GM12878 (cell line): ENCODE measurements around the gene AHNAK. TPM values are rescaled to one million over a fixed set of nuclear protein-coding genes. Genes with fewer than 3 reads are reported as not detected.
A peak's percentile ranks its signal among the peaks of the same experiment; 100 is the strongest.

Experiments used
- ATAC-seq: fragments of 200-7000 bp; cut with Tn5 transposase; 3 replicates; pipeline ENCODE4 v1.9.1; 2020; ENCODE audit warnings: mild to moderate bottlenecking, moderate library complexity
- BruUV-seq: library from RNA; stranded (reverse); fragments of 400-500 nt; replicated peaks from 2 replicates; lab custom pipeline; 2021; lab: Mats Ljungman, UMichigan
- CTCF ChIA-PET: fragments of 300-600 bp; sonication (Branson Sonifier 250); formaldehyde crosslinking; extraction: SDS; loops from one replicate; lab custom pipeline; 2021; ENCODE audit warnings: inconsistent platforms; lab: Yijun Ruan, JAX
- POLR2A ChIA-PET: fragments of 350-600 bp; formaldehyde crosslinking; extraction: SDS; loops from one replicate; lab custom pipeline; 2021; ENCODE audit warnings: inconsistent platforms; lab: Charles Lee
- RAD21 ChIA-PET: fragments of 300-600 bp; sonication (Branson Sonifier 250); formaldehyde crosslinking; loops from one replicate; lab custom pipeline; 2023; ENCODE audit warnings: antibody characterized with exemption; ENCODE audit not compliant: unreplicated experiment; lab: Charles Lee
- SMC1A ChIA-PET: fragments of 300-600 bp; sonication (Branson Sonifier 250); formaldehyde crosslinking; loops from one replicate; lab custom pipeline; 2023; ENCODE audit not compliant: unreplicated experiment, uncharacterized antibody; lab: Charles Lee
- DNase-seq: peaks from one replicate; pipeline ENCODE4 v3.0.0-alpha.2; 2011; ENCODE audit warnings: low read depth, low spot score
- FAIRE-seq: peaks from 3 replicates; lab custom pipeline; 2011; peaks lifted over from hg19 to GRCh38; lab: Jason Lieb, UNC
- H2AFZ ChIP-seq: 2 replicates; pipeline ENCODE4 v1.6.0; 2011; ENCODE audit warnings: low read depth, low read length, control low read depth; ENCODE audit not compliant: control insufficient read depth
- H3K27ac ChIP-seq: 2 replicates; pipeline ENCODE4 v1.5.1; 2011; ENCODE audit warnings: control low read depth; ENCODE audit not compliant: control insufficient read depth, insufficient read depth
- H3K27me3 ChIP-seq, 2 experiments: replicated peaks in 1 of 2; 2 replicates each; pipeline versions ENCODE4 v1.6.0 to v1.6.1; 2011; ENCODE audit warnings: low read length in 1 of 2; ENCODE audit not compliant: control insufficient read depth in 2 of 2, insufficient read depth in 2 of 2
- H3K36me3 ChIP-seq, 2 experiments: 2 replicates each; pipeline ENCODE4 v1.5.1; 2011; ENCODE audit warnings: low read length in 1 of 2; ENCODE audit not compliant: control insufficient read depth in 2 of 2, insufficient read depth in 2 of 2
- H3K4me1 ChIP-seq: 2 replicates; pipeline ENCODE4 v1.6.1; 2011; ENCODE audit warnings: mild to moderate bottlenecking, low read length, moderate library complexity, mixed read lengths; ENCODE audit not compliant: control insufficient read depth, insufficient read depth
- H3K4me2 ChIP-seq: 2 replicates; pipeline ENCODE4 v1.6.0; 2011; ENCODE audit warnings: control low read depth; ENCODE audit not compliant: control insufficient read depth, insufficient read depth
- H3K4me3 ChIP-seq: fragments of 200-600 bp; sonication (generic); 2 replicates; pipeline ENCODE4 v1.5.1; 2016
- H3K79me2 ChIP-seq: 2 replicates; pipeline ENCODE4 v1.6.0; 2011; ENCODE audit warnings: low read length; ENCODE audit not compliant: control insufficient read depth, insufficient read depth
- H3K9ac ChIP-seq: 2 replicates; pipeline ENCODE4 v1.8.0; 2011; ENCODE audit warnings: low read length, control low read depth, mixed read lengths; ENCODE audit not compliant: control insufficient read depth, insufficient read depth
- H3K9me3 ChIP-seq: replicated peaks from 3 replicates; pipeline ENCODE4 v1.5.1; 2011; ENCODE audit warnings: mild to moderate bottlenecking, low read length; ENCODE audit not compliant: control insufficient read depth, insufficient read depth
- H4K20me1 ChIP-seq: 2 replicates; pipeline ENCODE4 v1.6.0; 2011; ENCODE audit not compliant: control insufficient read depth, insufficient read depth
- ATF7 ChIP-seq: fragments of 450-650 bp; IDR thresholded peaks from 2 replicates; pipeline ENCODE4 v1.6.1; 2016; ENCODE audit warnings: low read depth, mild to moderate bottlenecking
- CBX3 ChIP-seq: fragments of 200-600 bp; sonication (generic); IDR thresholded peaks from 2 replicates; pipeline ENCODE4 v1.6.1; 2016; ENCODE audit warnings: low read depth, borderline replicate concordance
- CEBPB ChIP-seq, 2 experiments: fragments of 150-350 bp in 1 of 2; IDR thresholded peaks; 2 replicates each; pipeline ENCODE4 v1.6.1; 2012 to 2014; ENCODE audit warnings: low read depth in 2 of 2, low read length in 2 of 2, borderline replicate concordance in 1 of 2, inconsistent platforms in 1 of 2
- CUX1 ChIP-seq: IDR thresholded peaks from 2 replicates; pipeline ENCODE4 v1.6.1; 2012; ENCODE audit warnings: improper control_type of control experiment, low read depth, low read length; ENCODE audit not compliant: insufficient replicate concordance
- DPF2 ChIP-seq: fragments of 450-650 bp; IDR thresholded peaks from 2 replicates; pipeline ENCODE4 v1.6.1; 2017; ENCODE audit warnings: mild to moderate bottlenecking
- EZH2 ChIP-seq: IDR thresholded peaks from 2 replicates; pipeline ENCODE4 v1.6.1; 2012; ENCODE audit warnings: low read depth, mild to moderate bottlenecking, control low read depth, inconsistent platforms, low read length, borderline replicate concordance; ENCODE audit not compliant: control insufficient read depth
- LARP7 ChIP-seq: fragments of 450-650 bp; IDR thresholded peaks from 2 replicates; pipeline ENCODE4 v1.6.1; 2017; ENCODE audit warnings: mild to moderate bottlenecking
- PAX5 ChIP-seq: IDR thresholded peaks from 2 replicates; pipeline ENCODE4 v1.6.1; 2011; ENCODE audit warnings: low read depth, low read length, borderline replicate concordance
- RAD21 ChIP-seq: IDR thresholded peaks from 2 replicates; pipeline ENCODE4 v1.6.1; 2011; ENCODE audit warnings: mild to moderate bottlenecking, low read depth, low read length, moderate library complexity; ENCODE audit not compliant: insufficient read depth
- RUNX3 ChIP-seq: IDR thresholded peaks from 2 replicates; pipeline ENCODE4 v1.6.1; 2012; ENCODE audit warnings: low read length, inconsistent platforms
- SMAD5 ChIP-seq: IDR thresholded peaks from 2 replicates; pipeline ENCODE4 v1.6.1; 2016; ENCODE audit warnings: antibody characterized with exemption, low read depth
- STAT3 ChIP-seq: IDR thresholded peaks from 2 replicates; pipeline ENCODE4 v1.6.1; 2011; ENCODE audit warnings: low read depth, low read length, improper control_type of control experiment
- TCF7 ChIP-seq: IDR thresholded peaks from 2 replicates; pipeline ENCODE4 v1.6.1; 2014; ENCODE audit warnings: antibody characterized with exemption, borderline replicate concordance
- ZNF687 ChIP-seq: fragments of 450-650 bp; IDR thresholded peaks from 2 replicates; pipeline ENCODE4 v1.6.1; 2017; ENCODE audit warnings: mild to moderate bottlenecking, moderate library complexity
- WGBS: methylation state at CpG from one replicate; pipeline ENCODE4 v1.1.6; 2016; ENCODE audit warnings: low lambda C conversion rate; ENCODE audit not compliant: insufficient replicate concordance, insufficient coverage; ENCODE audit errors: missing lambda C conversion rate; 5-methylcytosine and 5-hydroxymethylcytosine counted together
- in situ Hi-C: fragments of 300-500 bp; cut with MboI; formaldehyde crosslinking; loops from 9 replicates; pipeline ENCODE4 v1.14.3; 2018; ENCODE audit warnings: mixed read lengths
- intact Hi-C: fragments of 100-400 bp; cut with micrococcal nuclease; formaldehyde crosslinking; loops from one replicate; pipeline ENCODE4 v1.14.2; 2022; ENCODE audit not compliant: unreplicated experiment
- polyA plus RNA-seq, 11 experiments: library from polyadenylated mRNA; depleted of rRNA in 4 of 11; unstranded in 6 of 11; stranded (reverse) in 5 of 11; fragments of >200 nt; fragmentation: Nextera tagmentation in 4 of 11; fragmentation: Illumina TruSeq in 1 of 11; extraction: Ambion mirVana in 4 of 11; extraction: Trizol in 1 of 11; gene quantifications; 1 replicate in 1 of 11; 2 replicates in 10 of 11; pipeline versions ENCODE4 v1.2.1 to v1.2.3, GENCODE V29; 2011 to 2016; ENCODE audit warnings: inconsistent platforms in 2 of 11, missing spikeins in 2 of 11, low read depth in 1 of 11
- total RNA-seq, 4 experiments: library from RNA; depleted of rRNA in 3 of 4; stranded (reverse); fragments of >200 nt in 3 of 4; fragmentation: Illumina TruSeq in 1 of 4; extraction: Trizol in 1 of 4; gene quantifications; 2 replicates each; pipeline versions ENCODE4 v1.2.1 to v1.2.3, GENCODE V29; 2013 to 2021

AHNAK gene
- total and polyA plus RNA-seq, 10 of the 15 experiments (the other 5 are each of a cell fraction or from before 2014, with no cell fraction given) = 0.76 to 90.3 (median 19.4) TPM

GRCh38 chr11:62591448-62592145, 45.0 kb upstream of the AHNAK start, which contains the start of gene TUT1:
TUT1 (minus strand) TSS chr11:62591523; CDS start chr11:62591485, 38 bp downstream.
- Histone ChIP-seq H3K4me3 (peak within 1 kb of the TSS; percentile 99), H4K20me1 (no peaks in the 10 kb centered on the region; the same call in 1 of the 2 replicates), H3K27ac (peak within 1 kb of the TSS; percentile 76), H3K4me1 (peaks cover 8% of the 10 kb centered on the region), H3K9ac (peak within 1 kb of the TSS; percentile 89), H2AFZ (peak within 1 kb of the TSS; percentile 84), H3K4me2 (peak within 1 kb of the TSS; percentile 86), H3K9me3 (no peaks in the 10 kb centered on the region), H3K79me2 (peaks cover 18% of the 10 kb centered on the region), H3K27me3 (no peaks in the 10 kb centered on the region), H3K36me3 (peaks cover 24 to 39% of the 10 kb centered on the region in 2 experiments)
- intact Hi-C loops (loop anchor here (1.0 to 10.0 kb wide), 5 partner anchors 8 to 271 kb away; partner anchors contain the start of genes STX5, TEX54, UQCC3 and WDR74), in situ Hi-C loops (no loop called here)
- ChIA-PET CTCF (interaction anchor here (0.5 to 5.5 kb wide), 46 partner anchors 9 to 289 kb away, joined by 3 to 48 read pairs (median 5); partner anchors contain the start of genes B3GAT3, C11orf98, CSKMT and EEF1G), RAD21 (interaction anchor here (0.6 to 3.5 kb wide), 32 partner anchors 9 to 290 kb away, joined by 3 to 36 read pairs (median 6); partner anchors contain the start of genes B3GAT3, C11orf98, CSKMT and EEF1G), SMC1A (interaction anchor here (0.6 to 3.1 kb wide), 31 partner anchors 9 to 272 kb away, joined by 3 to 30 read pairs (median 4); partner anchors contain the start of genes B3GAT3, C11orf98, CSKMT and EEF1G), POLR2A (interaction anchor here (0.5 to 3.1 kb wide), 39 partner anchors 10 to 333 kb away, joined by 3 to 37 read pairs (median 5); partner anchors contain the start of genes B3GAT3, BSCL2, C11orf98 and CSKMT)
- TSS peak; percentile 100 for BruUV-seq
- under 1% methylated on average over 58 of the region's 58 CpGs for WGBS
- peak; percentile 98 for DNase-seq
- FAIRE-seq = peak; percentile 99
- peak; percentile 93 for ATAC-seq
- TF ChIP-seq RAD21 (no peak), TCF7 (no peak), DPF2 (no peak), CBX3 (no peak), RUNX3 (peak; percentile 85), LARP7 (peak; percentile 65; the same call in 1 of the 2 replicates), CUX1 (no peak), EZH2 (no peak), PAX5 (peak; percentile 66), ZNF687 (peak; percentile 67), SMAD5 (peak; percentile 94), STAT3 (peak; percentile 32; the same call in 1 of the 2 replicates), CEBPB (IDR thresholded peaks at IDR 0.05; ENCODE audit: borderline replicate concordance in 1 of 2, low read depth in 2 of 2, low read length in 2 of 2) (no peak), ATF7 (peak; percentile 94)
